OCI-LY7 (cell line): ENCODE data around the gene C5orf15. TPM values are rescaled to one million over a fixed set of nuclear protein-coding genes. Genes with fewer than 3 reads are reported as not detected.
A peak's percentile ranks its signal among the peaks of the same experiment; 100 is the strongest.

Experiments used
- BruUV-seq: library from RNA; stranded (reverse); fragments of 400-500 nt; replicated peaks from 2 replicates; lab custom pipeline; 2021; lab: Mats Ljungman, UMichigan
- CTCF ChIA-PET: fragments of 300-600 bp; sonication (Branson Sonifier 250); formaldehyde crosslinking; loops from one replicate; lab custom pipeline; 2022; ENCODE audit warnings: antibody characterized with exemption; ENCODE audit not compliant: unreplicated experiment; lab: Charles Lee
- POLR2A ChIA-PET: fragments of 300-600 bp; sonication (Branson Sonifier 250); formaldehyde crosslinking; loops from one replicate; lab custom pipeline; 2022; ENCODE audit warnings: antibody characterized with exemption; lab: Charles Lee
- DNase-seq: peaks from one replicate; pipeline ENCODE4 v3.0.0-alpha.2; 2015; ENCODE audit warnings: low spot score
- H2AFZ ChIP-seq: fragments of 200-600 bp; sonication (generic), shearing (Covaris generic); 2 replicates; pipeline ENCODE4 v1.6.1; 2014; ENCODE audit warnings: mild to moderate bottlenecking, antibody characterized with exemption, low read length, moderate library complexity
- H3K27ac ChIP-seq: fragments of 200-600 bp; sonication (generic); 2 replicates; pipeline ENCODE4 v1.5.1; 2014; ENCODE audit warnings: mixed run types, low read depth, mild to moderate bottlenecking, moderate library complexity, low read length, inconsistent platforms; ENCODE audit not compliant: poor library complexity, severe bottlenecking
- H3K36me3 ChIP-seq: fragments of 200-600 bp; sonication (generic); 2 replicates; pipeline ENCODE4 v1.6.1; 2014; ENCODE audit warnings: mild to moderate bottlenecking, antibody characterized with exemption, low read length, moderate library complexity, mixed read lengths; ENCODE audit not compliant: insufficient read depth
- H3K4me1 ChIP-seq: fragments of 200-600 bp; sonication (generic); 2 replicates; pipeline ENCODE4 v1.5.1; 2014; ENCODE audit warnings: mild to moderate bottlenecking, low read length; ENCODE audit not compliant: insufficient read depth, poor library complexity, severe bottlenecking
- H3K4me2 ChIP-seq: fragments of 200-600 bp; sonication (generic); 2 replicates; pipeline ENCODE4 v1.6.1; 2014; ENCODE audit warnings: mild to moderate bottlenecking, low read length
- H3K4me3 ChIP-seq: fragments of 200-600 bp; sonication (generic); 2 replicates; pipeline ENCODE4 v1.5.1; 2014; ENCODE audit warnings: mild to moderate bottlenecking, low read depth, low read length; ENCODE audit not compliant: poor library complexity, severe bottlenecking
- H3K79me2 ChIP-seq: fragments of 200-600 bp; sonication (generic); 2 replicates; pipeline ENCODE4 v1.6.1; 2016; ENCODE audit warnings: low read depth, mild to moderate bottlenecking, low read length, moderate library complexity, mixed read lengths; ENCODE audit not compliant: insufficient read depth
- H3K9me2 ChIP-seq: fragments of 200-600 bp; sonication (generic); 2 replicates; pipeline ENCODE4 v1.6.1; 2016; ENCODE audit warnings: mild to moderate bottlenecking, low read length, mixed read lengths; ENCODE audit not compliant: insufficient read depth
- H3K9me3 ChIP-seq: fragments of 200-600 bp; sonication (generic); 2 replicates; pipeline ENCODE4 v1.6.1; 2014; ENCODE audit warnings: mild to moderate bottlenecking, mixed run types, low read length, mixed read lengths
- H4K20me1 ChIP-seq: fragments of 200-600 bp; sonication (generic); 2 replicates; pipeline ENCODE4 v1.6.1; 2014; ENCODE audit warnings: mild to moderate bottlenecking, antibody characterized with exemption, low read length, moderate library complexity, mixed read lengths; ENCODE audit not compliant: insufficient read depth
- CTCF ChIP-seq: fragments of 200-600 bp; sonication (generic); conservative IDR thresholded peaks from 2 replicates; pipeline ENCODE4 v1.5.1; 2014; ENCODE audit warnings: mild to moderate bottlenecking, antibody characterized with exemption, low read length, moderate library complexity, mixed read lengths
- EZH2phosphoT487 ChIP-seq: fragments of 200-600 bp; sonication (generic); IDR thresholded peaks from 2 replicates; pipeline ENCODE4 v1.6.1; 2018; ENCODE audit warnings: low read depth, borderline replicate concordance, mild to moderate bottlenecking, mixed run types, antibody characterized with exemption, low read length, moderate library complexity, mixed read lengths
- intact Hi-C: fragments of 100-400 bp; cut with micrococcal nuclease; formaldehyde crosslinking; loops from one replicate; pipeline ENCODE4 v1.10.0; 2022; ENCODE audit not compliant: unreplicated experiment
- total RNA-seq, 2 experiments: library from RNA; depleted of rRNA in 1 of 2; stranded (reverse); fragments of >200 nt in 1 of 2; shearing (Covaris generic) in 1 of 2; gene quantifications; 2 replicates each; pipeline ENCODE4 v1.2.3, GENCODE V29; 2014 to 2022

Gene C5orf15
- total RNA-seq, 2 experiments from 2014 or later: 32.2 to 46.4 TPM

- no peaks in the 10 kb centered on the region for H3K36me3 ChIP-seq
- H3K9me3 ChIP-seq: no peaks in the 10 kb centered on the region
- no peaks in the 10 kb centered on the region for H4K20me1 ChIP-seq
- no peaks in the 10 kb centered on the region for H3K79me2 ChIP-seq
- ChIA-PET POLR2A (interaction anchor here (1.0 kb wide), 2 partner anchors 10 to 176 kb away, joined by 3 to 4 read pairs; no protein-coding TSS in a partner anchor), CTCF (interaction anchor here (0.5 to 1.5 kb wide), 2 partner anchors 20 to 95 kb away, joined by 3 to 5 read pairs; no protein-coding TSS in a partner anchor)
- DNase-seq: peak; percentile 48
- H3K4me1 ChIP-seq: peaks cover 52% of the 10 kb centered on the region
- peak overlapping the region; percentile 51 for H3K4me2 ChIP-seq
- intact Hi-C loops: no loop called here
- H3K4me3 ChIP-seq: peak overlapping the region; percentile 29
- H3K27ac ChIP-seq: no peak overlapping the region
- H3K9me2 ChIP-seq: no peaks in the 10 kb centered on the region
- no TSS peak for BruUV-seq
- TF ChIP-seq EZH2phosphoT487 (no peak), CTCF (peak; percentile 63)
- peak overlapping the region; percentile 43; the same call in 1 of the 2 replicates for H2AFZ ChIP-seq
These were observed 49.0 kb downstream of the C5orf15 start for GRCh38 chr5:133919148-133920136.

GRCh38 chr5:133918731-133919130 is 49.7 kb downstream of the C5orf15 start:
- H3K9me2 ChIP-seq: no peaks in the 10 kb centered on the region
- no peak for DNase-seq
- H3K27ac ChIP-seq: no peak overlapping the region
- no peak overlapping the region for H3K4me2 ChIP-seq
- ChIA-PET POLR2A (no interaction called here), CTCF (no interaction called here)
- BruUV-seq: no TSS peak
- no peak overlapping the region for H3K4me3 ChIP-seq
- no peaks in the 10 kb centered on the region for H3K36me3 ChIP-seq
- H2AFZ ChIP-seq: no peak overlapping the region
- H3K4me1 ChIP-seq: peaks cover 45% of the 10 kb centered on the region
- no peaks in the 10 kb centered on the region for H3K79me2 ChIP-seq
- H4K20me1 ChIP-seq: no peaks in the 10 kb centered on the region
- TF ChIP-seq CTCF (no peak), EZH2phosphoT487 (no peak)
- H3K9me3 ChIP-seq: no peaks in the 10 kb centered on the region
- intact Hi-C loops: no loop called here
